Measurements from ENCODE around the gene GIT1. TPM values are rescaled to one million over a fixed set of nuclear protein-coding genes. Genes with fewer than 3 reads are reported as not detected.

Gene GIT1
- total and polyA plus RNA-seq, 2 experiments from 2014 or later, result 15.9 to 60.9 TPM

DNA sequence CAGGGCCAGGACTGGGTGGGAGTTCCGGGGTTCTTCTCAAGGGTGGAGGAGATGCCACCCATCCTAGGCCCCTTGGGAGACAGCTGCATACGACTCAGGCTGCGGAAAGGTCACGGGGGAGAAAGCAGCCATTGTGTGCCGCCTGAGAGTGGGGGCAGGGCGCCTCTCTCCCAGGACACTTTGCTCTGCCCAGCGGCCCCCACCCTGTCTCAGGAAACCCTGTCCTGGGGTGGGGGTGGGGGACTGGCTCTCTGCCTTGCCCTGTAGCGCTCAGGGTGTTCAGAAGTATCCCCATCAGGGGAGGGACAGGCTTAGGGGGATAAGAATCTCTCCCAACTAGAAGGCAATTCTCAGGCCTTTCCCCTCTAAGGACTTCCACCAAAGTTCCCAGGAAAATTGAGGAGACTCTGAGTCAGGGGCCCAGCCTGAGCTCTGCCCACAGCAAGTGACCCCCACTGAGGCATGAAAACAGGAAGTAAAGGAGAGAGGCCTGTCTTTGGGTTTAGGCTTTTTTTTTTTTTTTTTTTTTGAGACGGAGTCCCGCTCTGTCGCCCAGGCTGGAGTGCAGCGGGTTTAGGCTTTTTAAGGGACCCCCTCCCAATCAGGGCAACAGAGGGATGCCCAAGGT lies 4.9 kb downstream of the GIT1 start (continued):
- TF ChIP-seq, protein P1, sequence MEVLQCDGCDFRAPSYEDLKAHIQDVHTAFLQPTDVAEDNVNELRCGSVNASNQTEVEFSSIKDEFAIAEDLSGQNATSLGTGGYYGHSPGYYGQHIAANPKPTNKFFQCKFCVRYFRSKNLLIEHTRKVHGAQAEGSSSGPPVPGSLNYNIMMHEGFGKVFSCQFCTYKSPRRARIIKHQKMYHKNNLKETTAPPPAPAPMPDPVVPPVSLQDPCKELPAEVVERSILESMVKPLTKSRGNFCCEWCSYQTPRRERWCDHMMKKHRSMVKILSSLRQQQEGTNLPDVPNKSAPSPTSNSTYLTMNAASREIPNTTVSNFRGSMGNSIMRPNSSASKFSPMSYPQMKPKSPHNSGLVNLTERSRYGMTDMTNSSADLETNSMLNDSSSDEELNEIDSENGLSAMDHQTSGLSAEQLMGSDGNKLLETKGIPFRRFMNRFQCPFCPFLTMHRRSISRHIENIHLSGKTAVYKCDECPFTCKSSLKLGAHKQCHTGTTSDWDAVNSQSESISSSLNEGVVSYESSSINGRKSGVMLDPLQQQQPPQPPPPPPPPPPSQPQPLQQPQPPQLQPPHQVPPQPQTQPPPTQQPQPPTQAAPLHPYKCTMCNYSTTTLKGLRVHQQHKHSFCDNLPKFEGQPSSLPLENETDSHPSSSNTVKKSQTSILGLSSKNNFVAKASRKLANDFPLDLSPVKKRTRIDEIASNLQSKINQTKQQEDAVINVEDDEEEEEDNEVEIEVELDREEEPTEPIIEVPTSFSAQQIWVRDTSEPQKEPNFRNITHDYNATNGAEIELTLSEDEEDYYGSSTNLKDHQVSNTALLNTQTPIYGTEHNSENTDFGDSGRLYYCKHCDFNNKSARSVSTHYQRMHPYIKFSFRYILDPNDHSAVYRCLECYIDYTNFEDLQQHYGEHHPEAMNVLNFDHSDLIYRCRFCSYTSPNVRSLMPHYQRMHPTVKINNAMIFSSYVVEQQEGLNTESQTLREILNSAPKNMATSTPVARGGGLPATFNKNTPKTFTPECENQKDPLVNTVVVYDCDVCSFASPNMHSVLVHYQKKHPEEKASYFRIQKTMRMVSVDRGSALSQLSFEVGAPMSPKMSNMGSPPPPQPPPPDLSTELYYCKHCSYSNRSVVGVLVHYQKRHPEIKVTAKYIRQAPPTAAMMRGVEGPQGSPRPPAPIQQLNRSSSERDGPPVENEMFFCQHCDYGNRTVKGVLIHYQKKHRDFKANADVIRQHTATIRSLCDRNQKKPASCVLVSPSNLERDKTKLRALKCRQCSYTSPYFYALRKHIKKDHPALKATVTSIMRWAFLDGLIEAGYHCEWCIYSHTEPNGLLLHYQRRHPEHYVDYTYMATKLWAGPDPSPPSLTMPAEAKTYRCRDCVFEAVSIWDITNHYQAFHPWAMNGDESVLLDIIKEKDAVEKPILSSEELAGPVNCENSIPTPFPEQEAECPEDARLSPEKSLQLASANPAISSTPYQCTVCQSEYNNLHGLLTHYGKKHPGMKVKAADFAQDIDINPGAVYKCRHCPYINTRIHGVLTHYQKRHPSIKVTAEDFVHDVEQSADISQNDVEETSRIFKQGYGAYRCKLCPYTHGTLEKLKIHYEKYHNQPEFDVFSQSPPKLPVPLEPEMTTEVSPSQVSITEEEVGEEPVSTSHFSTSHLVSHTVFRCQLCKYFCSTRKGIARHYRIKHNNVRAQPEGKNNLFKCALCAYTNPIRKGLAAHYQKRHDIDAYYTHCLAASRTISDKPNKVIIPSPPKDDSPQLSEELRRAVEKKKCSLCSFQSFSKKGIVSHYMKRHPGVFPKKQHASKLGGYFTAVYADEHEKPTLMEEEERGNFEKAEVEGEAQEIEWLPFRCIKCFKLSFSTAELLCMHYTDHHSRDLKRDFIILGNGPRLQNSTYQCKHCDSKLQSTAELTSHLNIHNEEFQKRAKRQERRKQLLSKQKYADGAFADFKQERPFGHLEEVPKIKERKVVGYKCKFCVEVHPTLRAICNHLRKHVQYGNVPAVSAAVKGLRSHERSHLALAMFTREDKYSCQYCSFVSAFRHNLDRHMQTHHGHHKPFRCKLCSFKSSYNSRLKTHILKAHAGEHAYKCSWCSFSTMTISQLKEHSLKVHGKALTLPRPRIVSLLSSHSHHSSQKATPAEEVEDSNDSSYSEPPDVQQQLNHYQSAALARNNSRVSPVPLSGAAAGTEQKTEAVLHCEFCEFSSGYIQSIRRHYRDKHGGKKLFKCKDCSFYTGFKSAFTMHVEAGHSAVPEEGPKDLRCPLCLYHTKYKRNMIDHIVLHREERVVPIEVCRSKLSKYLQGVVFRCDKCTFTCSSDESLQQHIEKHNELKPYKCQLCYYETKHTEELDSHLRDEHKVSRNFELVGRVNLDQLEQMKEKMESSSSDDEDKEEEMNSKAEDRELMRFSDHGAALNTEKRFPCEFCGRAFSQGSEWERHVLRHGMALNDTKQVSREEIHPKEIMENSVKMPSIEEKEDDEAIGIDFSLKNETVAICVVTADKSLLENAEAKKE (CRISPR knock-in tag; IDR thresholded peaks at IDR 0.05), result no peak

GRCh38 chr17:29583324-29584248 lies 5.9 kb downstream of the GIT1 start:
- peaks cover 41% of the 10 kb centered on the region for H3K79me2 ChIP-seq (replicated peaks; ENCODE audit: insufficient read depth)
- no peak overlapping the region for H3K27ac ChIP-seq (ENCODE audit: low read depth)
- no peak overlapping the region for H3K4me2 ChIP-seq

More at GRCh38 chr17:29583324-29584248, 5.9 kb downstream of the GIT1 start:
- no peaks in the 10 kb centered on the region for H3K27me3 ChIP-seq (ENCODE audit: insufficient read depth)
- H3K9me2 ChIP-seq (ENCODE audit: insufficient read depth), result no peaks in the 10 kb centered on the region
- peaks cover 32% of the 10 kb centered on the region for H3K4me1 ChIP-seq (ENCODE audit: insufficient read depth)
- Mint-ChIP-seq H3K27ac (peak overlapping the region; percentile 52; the same call in 1 of the 2 replicates), H3K4me3 (no peak overlapping the region), H3K36me3 (ENCODE audit: low read depth) (peaks cover 28% of the 10 kb centered on the region), H3K27me3 (ENCODE audit: insufficient read depth, low read depth, poor library complexity) (peaks cover 12% of the 10 kb centered on the region), H3K9me3 (no peaks in the 10 kb centered on the region), H3K4me1 (peaks cover 39% of the 10 kb centered on the region)
- H4K20me1 ChIP-seq (replicated peaks; ENCODE audit: insufficient read depth), result peaks cover 18% of the 10 kb centered on the region
- H3K4me3 ChIP-seq, result no peak overlapping the region
- TF ChIP-seq EZH2phosphoT487 (IDR thresholded peaks at IDR 0.05; ENCODE audit: unreplicated experiment) (no peak), ZNF331 (CRISPR knock-in tag; IDR thresholded peaks at IDR 0.05; ENCODE audit: low read depth) (peak; percentile 64)
- no peak for ATAC-seq
- DNase-seq (ENCODE audit: low spot score), result no peak
- H3K36me3 ChIP-seq (ENCODE audit: insufficient read depth), result no peaks in the 10 kb centered on the region
- peaks cover 15% of the 10 kb centered on the region; the same call in 1 of the 2 replicates for H3F3A ChIP-seq (replicated peaks; ENCODE audit: low read depth)
- H2AFZ ChIP-seq, result no peak overlapping the region

Data from GM23338 (cell line).